Neural progenitor cell (in vitro differentiated cells): ENCODE data around the gene KIAA0232.

Source experiments
- EZH2phosphoT487 ChIP-seq: fragments of 200-600 bp; sonication (generic); IDR thresholded peaks from 2 replicates; pipeline ENCODE4 v1.6.1; 2017; ENCODE audit warnings: antibody characterized with exemption
- TF ChIP-seq, protein P1 (sequence below): fragments of 200-600 bp; sonication (generic); IDR thresholded peaks from 2 replicates; pipeline ENCODE4 v1.5.1; 2017; ENCODE audit warnings: antibody characterized with exemption, mild to moderate bottlenecking

- no peak for TF ChIP-seq EZH2phosphoT487
- TF ChIP-seq, protein P1, sequence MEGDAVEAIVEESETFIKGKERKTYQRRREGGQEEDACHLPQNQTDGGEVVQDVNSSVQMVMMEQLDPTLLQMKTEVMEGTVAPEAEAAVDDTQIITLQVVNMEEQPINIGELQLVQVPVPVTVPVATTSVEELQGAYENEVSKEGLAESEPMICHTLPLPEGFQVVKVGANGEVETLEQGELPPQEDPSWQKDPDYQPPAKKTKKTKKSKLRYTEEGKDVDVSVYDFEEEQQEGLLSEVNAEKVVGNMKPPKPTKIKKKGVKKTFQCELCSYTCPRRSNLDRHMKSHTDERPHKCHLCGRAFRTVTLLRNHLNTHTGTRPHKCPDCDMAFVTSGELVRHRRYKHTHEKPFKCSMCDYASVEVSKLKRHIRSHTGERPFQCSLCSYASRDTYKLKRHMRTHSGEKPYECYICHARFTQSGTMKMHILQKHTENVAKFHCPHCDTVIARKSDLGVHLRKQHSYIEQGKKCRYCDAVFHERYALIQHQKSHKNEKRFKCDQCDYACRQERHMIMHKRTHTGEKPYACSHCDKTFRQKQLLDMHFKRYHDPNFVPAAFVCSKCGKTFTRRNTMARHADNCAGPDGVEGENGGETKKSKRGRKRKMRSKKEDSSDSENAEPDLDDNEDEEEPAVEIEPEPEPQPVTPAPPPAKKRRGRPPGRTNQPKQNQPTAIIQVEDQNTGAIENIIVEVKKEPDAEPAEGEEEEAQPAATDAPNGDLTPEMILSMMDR: no peak
Observed at GRCh38 chr4:6892909-6893202, 110.3 kb downstream of the KIAA0232 start.
